H4 (cell line): ENCODE data around the gene KIF24. TPM values are rescaled to one million over a fixed set of nuclear protein-coding genes. Genes with fewer than 3 reads are reported as not detected.
A peak's percentile ranks its signal among the peaks of the same experiment; 100 is the strongest.
"Not testable (repeated sequence)": the region's sequence is repeated elsewhere in the genome, so short reads cannot be mapped to it uniquely, and the experiment has no call there.

ENCODE experiments used
- DNase-seq: peaks from one replicate; pipeline ENCODE4 v3.0.0-alpha.2; 2015; ENCODE audit warnings: low spot score
- total RNA-seq: library from RNA; depleted of rRNA; stranded (reverse); fragments of >200 nt; shearing (Covaris generic); gene quantifications from 2 replicates; pipeline ENCODE4 v1.2.3, GENCODE V29; 2014; rRNA removed

Gene KIF24, protein sequence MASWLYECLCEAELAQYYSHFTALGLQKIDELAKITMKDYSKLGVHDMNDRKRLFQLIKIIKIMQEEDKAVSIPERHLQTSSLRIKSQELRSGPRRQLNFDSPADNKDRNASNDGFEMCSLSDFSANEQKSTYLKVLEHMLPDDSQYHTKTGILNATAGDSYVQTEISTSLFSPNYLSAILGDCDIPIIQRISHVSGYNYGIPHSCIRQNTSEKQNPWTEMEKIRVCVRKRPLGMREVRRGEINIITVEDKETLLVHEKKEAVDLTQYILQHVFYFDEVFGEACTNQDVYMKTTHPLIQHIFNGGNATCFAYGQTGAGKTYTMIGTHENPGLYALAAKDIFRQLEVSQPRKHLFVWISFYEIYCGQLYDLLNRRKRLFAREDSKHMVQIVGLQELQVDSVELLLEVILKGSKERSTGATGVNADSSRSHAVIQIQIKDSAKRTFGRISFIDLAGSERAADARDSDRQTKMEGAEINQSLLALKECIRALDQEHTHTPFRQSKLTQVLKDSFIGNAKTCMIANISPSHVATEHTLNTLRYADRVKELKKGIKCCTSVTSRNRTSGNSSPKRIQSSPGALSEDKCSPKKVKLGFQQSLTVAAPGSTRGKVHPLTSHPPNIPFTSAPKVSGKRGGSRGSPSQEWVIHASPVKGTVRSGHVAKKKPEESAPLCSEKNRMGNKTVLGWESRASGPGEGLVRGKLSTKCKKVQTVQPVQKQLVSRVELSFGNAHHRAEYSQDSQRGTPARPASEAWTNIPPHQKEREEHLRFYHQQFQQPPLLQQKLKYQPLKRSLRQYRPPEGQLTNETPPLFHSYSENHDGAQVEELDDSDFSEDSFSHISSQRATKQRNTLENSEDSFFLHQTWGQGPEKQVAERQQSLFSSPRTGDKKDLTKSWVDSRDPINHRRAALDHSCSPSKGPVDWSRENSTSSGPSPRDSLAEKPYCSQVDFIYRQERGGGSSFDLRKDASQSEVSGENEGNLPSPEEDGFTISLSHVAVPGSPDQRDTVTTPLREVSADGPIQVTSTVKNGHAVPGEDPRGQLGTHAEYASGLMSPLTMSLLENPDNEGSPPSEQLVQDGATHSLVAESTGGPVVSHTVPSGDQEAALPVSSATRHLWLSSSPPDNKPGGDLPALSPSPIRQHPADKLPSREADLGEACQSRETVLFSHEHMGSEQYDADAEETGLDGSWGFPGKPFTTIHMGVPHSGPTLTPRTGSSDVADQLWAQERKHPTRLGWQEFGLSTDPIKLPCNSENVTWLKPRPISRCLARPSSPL (N-terminal part only)
- 5.5 and 5.9 TPM in 2 replicates for total RNA-seq

DNA sequence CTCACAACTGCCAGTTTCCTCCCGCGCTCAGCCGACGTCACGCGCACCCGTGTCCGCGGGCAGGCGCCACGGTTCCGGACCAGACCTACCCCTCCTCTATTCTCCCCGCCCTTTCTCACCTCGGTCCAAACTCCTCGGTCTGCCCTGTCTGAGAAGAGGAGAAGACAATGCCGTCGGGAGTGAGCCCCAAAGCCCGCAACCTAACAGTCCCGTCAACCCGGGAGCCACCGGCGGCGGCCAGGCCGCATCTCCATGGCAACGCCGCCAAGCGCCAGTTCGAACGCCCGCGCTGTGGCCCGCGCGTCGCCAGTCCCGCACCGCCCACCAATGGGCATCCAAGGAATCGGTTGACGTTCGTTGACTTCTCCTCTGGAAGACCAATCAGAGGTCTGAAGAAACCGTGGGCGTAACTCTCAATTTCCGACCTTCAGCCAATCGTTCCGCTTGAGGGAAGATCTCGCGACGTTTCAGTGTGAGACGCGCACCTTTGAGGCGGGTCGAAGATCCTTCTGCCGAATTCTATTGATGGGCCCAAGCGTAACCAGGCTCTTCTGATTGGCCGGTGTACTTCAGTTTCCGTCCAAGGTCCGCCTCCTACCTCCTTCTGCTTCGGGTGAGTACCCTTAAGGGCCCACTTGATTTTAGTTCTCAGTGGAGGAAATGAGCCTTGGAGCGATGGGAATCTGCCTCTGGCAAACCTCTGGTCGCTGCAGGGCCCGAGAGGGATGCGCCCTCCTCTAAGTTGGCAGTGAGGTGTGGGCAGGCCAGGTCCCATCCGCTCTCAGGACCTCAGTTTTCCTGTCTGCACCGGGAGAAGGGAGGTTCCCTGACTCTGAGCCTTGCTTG is at the start of gene KIF24, which contains the start of gene NUDT2:
TSS of gene KIF24 (minus strand) at position 282 of the 846 bp plus-strand sequence. CDS start 17,922 bp downstream, outside the sequence.
TSS of gene NUDT2 (plus strand) at position 583 of the 846 bp plus-strand sequence. CDS start 9,471 bp downstream, outside the sequence.
- DNase-seq = peak; percentile 100

DNA sequence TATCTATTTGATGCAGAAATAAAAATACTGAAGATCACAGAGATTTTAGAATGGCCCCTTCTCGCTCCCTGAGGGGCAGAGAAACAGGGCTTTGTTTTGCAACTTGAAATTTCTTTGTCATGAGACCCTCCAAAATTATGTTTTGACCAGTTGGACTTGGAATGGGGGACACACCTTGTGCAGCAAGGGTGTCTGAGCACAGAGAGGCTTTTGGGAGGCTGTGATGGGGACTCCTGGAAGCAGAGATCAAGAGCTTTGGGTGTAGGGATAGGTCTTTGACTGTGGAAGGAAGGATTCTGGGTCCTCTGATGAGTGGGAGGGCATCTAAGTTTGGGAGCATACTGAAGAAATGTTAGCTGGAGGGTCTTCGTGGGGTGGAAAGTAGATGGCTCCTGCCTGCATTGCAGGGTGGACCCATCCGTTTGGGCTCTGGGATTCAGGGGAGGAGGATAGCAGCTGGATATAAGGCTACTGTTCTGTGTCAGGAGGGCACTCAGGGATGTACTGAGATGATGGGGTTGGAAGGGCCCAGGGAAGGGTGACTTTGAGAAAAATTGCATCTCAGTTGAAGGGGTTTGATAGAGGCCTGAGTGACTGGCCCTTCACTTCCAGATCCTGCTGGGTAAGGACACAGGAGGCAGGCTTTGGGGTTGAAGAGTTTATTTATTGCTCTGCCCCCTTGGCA is 49.5 kb upstream of the KIF24 start:
- peak; percentile 7 for DNase-seq

DNA sequence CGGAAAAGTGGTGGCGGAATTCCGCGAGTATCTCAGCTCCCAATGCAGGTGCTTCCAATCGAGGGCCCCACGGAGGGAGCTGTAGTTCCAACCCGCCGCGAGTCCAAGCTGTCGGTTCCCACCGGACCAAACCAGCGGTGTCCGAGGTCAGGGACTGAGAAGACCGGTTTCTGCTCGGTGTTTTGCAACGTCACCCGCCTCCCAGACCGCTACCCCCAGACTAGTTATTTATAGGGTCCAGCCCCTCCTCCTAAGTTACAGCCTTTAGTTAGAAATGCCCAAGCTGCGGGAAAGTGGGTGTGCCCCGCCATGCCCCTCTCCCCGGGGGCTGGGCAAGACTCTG is 48.3 kb upstream of the KIF24 start:
- no peak for DNase-seq

DNA sequence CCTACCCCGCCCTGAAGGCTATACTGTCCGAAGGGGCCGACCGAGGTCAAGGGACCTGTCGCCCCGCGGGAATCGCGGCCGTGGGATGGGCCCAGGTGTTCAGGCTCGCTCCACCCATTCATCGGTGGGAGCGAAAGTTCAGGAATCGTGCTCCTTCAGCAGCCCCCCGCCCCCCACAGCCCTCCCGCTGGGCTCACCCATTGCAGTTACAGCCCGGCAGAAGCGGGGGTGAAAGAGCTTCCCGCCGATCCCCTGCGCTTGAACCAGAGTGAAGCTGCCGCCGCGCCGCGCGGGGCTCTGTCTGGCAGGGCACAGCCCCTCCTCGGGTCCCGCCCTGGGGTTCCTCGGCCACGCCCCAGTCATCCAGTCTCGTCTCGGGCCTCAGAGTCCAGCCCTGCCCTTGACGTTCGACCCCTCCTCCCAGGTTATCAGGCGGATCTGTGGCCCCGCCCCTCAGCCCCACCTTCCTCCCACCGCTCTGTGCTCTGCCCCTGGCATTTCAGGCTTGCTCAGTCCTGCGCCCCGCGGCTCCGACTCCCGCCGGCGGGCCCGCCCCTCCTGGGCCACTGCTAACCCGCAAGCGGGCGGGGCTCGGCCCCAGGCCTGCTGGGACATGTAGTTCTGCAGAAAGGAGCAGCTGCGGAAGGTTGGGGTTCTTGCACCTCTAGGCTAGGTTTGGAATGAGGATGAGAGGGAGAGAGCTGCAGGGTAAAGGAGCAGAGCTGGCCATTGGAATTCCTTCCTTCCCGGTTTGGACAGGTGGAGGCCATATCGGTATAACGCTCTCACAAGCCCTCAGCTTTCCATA is 47.7 kb upstream of the KIF24 start, which contains the start of gene MYORG:
TSS of gene MYORG (minus strand) at position 303 of the 808 bp plus-strand sequence. CDS start 3,955 bp downstream, outside the sequence.
- DNase-seq = peak; percentile 97

DNA sequence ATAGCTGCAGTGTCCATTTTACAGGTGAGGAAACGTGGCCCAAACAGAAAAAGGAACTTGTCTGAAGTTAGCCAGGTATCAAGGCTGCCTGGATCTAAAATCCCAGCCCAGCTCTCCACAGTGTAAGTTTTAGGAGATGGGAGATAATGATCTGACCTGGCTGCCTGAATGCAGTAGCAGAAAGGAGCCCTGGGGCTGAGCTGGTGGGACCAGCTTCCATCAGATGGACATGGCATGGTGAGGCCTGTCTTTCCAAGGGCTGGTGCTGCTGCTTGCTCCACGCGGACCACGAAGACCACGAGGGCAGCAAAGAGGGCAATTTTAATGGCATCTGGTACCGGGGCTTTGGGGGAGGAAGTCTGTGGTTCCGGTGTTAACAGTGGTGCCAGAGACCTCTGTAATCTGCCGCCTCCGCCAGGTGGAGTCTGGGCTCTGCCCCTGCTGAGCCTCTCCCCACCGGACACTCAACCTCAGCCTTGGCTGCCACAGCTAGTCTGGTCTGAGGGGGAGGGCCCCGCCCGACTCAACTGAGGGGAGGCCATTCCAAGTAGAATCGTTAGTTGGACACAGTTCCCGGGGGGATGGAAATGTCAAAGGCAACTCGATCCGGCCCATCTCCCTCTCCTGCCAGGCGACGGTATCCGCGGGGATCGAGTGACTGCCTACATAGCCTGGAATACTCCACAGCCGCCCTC is 47.0 kb upstream of the KIF24 start:
- peak; percentile 57 for DNase-seq

DNA sequence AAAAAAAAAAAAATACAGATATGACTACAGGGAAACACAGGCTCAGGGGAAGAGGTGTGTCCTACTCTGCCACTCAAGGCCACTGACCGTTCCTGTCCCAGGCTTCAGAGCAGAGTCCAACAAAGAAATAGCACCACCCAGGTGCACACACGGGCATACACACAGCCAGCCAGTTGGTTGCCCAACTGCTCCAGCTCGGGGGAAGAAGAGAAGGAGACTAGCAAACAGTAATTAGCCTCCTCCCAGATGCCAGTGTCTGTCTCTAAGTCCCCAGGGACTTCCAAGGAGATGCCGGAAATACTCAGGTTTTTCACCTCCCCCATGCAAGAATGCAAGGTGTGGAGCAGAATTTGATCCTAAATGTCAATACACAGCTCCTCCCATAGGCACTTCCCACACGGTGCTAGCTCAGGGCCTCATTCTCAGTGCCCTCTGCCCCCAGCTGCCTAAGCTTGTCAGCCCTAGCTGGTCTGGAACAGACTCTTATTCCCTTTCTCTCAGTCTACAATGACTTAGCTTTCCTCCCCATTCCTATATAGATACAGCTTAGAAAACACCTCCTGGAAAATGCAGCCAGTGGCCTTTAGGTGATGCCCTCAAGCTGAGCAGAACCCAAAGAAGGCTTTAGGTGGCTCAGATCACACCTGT is 46.0 kb upstream of the KIF24 start:
- peak; percentile 9 for DNase-seq

DNA sequence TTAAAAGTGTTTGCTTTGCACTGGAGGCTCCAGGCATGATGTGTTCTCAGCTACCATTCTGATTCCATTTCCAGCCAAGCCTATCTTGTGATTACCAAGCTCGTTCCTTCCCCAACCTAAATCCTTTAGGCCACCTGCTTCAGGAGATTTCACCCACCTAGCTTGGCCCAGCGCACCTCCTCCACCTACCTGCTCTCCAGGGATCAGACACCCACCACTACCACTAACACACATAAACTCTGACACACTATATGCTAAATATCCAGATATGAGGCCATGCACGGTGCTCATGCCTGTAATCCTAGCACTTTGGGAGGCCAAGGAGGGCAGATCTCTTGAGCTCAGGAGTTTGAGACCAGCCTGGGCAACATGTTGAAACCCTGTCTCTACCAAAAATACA is 45.3 kb upstream of the KIF24 start:
- DNase-seq = no peak

DNA sequence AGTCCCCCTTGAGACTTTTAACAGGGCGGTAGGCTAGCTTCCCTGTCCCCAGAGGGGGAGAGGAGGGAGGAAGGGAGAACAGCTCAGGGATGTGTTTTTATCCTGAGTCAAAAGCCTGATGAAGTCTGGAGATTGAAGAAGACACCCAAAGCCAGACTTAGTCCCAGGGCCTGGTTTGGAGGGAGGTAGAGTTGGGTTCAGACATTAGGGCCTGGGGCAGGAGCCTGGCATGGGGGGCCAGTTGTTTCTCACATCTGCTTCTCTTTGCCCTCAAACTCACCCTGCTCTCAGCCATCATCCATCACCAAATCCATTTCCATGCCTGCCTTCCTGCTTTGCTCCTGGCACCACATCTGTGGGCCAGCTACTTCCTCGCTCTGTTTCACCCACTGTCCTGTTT is 44.7 kb upstream of the KIF24 start:
- no peak for DNase-seq

DNA sequence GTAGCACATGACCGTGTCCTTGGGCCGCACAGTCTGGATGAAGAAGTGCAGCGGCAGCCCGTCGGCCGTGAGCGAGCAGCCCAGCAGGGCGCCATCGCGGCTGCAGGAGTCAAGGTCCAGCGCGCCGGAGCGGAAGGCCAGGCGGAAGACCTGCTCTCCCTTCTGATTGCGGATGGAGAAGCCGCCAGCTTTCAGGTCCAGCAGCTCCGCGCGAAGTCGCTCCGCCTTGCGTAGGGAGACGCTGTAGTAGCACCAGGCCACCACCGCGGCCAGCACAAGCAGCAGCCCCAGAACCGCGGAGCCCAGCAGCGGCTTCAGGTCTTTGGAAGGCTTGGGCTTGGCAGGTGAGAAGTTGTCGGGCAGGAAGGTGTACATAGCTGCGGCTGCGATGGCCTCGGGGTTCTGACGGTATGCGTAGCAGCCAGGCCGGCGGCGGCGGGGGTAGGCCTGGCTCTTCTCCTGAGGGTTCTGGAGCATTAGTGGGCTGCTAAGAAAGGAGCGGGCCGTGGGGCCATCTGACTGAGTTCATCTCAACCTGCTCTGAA is 43.5 kb upstream of the KIF24 start:
- no peak for DNase-seq

DNA sequence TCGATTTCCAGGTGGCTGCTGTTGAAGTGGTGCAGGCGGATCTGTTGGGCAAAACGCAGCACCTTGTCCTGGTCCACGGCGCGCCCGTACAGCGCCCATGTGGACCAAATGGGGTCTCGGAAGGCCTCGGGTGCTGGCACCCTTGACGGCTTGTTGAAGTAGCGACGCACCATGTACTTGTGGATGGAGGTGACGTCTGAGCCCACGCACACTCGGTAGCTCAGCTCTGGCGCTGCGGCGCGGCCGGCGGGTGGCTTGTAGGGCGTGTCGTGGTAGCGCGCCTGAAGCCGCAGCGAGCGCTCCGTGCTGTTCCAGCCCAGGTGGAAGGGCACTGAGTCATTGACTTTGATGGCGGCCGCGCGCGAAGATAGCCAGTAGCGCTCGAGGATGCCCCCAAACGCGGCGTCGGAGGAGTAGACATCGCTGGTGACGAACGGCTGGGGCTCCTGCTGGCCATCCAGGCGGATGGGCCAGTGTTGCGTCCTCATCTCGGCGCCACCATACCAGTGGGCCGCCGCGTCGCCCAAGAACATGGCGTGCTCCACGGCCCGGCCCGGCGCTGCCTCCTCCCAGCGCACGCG is 42.9 kb upstream of the KIF24 start:
- no peak for DNase-seq

DNA sequence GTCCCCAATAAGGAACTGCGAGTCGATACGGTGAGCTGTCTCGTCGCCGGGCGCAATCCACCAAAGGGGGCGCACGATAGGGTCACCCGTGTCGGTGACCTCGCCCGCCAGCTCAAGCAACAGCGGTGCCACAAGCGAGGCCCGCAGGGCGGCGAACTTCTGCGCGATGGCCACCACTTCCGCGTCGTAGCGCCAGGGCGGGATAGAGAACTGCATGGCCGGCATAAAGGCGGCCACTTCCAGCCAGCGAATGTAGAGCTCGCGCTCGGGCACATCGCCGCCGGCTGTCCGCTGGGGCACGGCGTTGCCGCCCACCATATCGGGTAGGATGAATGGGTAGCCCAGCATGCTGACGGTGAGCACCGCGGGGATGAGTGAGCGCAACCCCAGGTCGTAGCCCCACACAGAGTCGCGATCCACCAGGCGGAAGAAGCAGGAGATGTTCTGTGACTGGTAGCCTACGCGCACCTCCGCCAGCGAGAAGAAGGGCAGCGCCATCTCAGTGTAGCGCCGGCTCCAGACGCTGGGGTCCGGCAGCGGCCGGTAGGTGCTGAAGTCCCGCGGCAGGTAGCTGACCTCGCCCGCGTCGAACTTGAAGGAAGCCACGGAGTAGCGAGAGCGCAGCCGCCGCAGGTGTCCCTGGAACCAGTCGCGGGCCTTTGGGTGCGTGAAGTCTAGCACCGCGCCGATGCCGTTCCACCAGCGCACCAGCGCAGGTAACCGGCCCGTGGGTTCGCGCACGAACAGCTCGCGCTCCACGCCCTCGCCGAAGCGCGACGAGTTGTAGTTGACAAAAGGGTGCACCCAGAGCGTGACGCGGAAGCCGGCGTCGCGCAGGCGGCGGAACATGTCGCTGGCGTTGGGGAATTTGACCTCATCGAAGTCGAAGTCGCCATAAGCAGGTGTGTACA is 42.2 kb upstream of the KIF24 start:
- no peak for DNase-seq

DNA sequence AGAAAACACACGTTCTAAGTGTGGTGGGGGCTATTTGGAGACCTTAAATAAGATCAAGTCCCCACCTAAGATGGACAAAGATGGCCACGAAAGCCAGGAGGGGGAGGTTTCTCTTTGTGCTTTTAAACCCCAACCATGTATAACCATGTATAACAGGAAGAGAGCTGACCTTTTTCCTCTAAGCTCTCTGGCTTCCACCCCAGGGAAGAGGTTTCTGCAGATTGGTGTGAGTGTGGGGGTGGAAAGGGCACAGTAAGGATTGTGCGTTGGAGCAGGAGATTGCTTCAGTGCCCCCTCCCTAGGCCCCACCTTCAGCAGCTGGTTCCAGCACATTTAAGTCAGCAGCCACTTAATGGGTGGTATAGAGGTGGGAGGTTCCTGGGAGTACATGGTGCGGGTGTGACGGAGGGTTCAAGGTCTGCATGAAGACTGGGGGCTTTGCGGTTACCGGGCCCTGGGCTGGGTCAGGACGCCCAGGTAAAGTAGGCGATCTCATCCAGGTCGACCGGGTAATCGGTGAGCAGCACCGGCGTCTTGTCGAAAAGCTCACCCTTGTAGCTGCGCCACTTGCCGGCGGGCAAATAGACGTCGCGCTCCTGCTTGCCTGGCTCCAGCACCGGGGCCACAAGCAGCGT is 41.4 kb upstream of the KIF24 start:
- DNase-seq = no peak

DNA sequence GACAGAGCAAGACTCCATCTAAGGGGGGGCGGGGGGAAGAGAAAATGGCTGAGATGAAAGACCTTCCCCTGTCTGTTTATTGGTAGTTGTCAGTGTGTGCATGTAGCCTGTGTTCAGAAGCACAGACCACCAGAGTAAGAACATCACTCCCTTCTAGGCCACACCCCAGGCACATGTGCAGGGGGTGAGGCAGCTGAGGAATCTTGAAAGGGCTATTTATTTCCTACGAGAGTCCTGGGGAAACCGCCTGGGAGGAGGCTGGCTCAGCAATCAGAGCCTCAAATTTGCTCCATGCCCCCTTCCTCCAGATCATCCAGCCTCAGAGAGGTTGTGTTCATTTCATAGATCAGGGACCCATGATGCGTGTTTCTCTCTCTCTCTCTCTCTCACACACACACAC is 40.6 kb upstream of the KIF24 start:
- no peak for DNase-seq

DNA sequence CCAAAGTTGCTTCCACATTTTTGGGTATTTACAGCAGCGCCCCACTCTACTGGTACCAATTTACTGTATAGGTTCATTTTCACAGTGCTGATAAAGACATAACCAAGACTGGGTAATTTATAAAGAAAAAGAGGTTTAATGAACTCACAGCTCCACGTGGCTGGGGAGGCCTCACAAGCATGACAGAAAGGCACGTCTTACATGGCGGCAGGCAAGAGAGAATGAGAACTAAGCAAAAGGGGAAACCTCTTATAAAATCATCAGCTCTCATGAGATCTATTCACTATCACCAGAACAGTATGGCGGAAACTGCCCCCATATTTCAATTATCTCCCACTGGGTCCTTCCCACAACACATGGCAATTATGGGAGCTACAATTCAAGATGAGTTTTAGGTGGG is 39.7 kb upstream of the KIF24 start:
- DNase-seq = not testable (repeated sequence)

DNA sequence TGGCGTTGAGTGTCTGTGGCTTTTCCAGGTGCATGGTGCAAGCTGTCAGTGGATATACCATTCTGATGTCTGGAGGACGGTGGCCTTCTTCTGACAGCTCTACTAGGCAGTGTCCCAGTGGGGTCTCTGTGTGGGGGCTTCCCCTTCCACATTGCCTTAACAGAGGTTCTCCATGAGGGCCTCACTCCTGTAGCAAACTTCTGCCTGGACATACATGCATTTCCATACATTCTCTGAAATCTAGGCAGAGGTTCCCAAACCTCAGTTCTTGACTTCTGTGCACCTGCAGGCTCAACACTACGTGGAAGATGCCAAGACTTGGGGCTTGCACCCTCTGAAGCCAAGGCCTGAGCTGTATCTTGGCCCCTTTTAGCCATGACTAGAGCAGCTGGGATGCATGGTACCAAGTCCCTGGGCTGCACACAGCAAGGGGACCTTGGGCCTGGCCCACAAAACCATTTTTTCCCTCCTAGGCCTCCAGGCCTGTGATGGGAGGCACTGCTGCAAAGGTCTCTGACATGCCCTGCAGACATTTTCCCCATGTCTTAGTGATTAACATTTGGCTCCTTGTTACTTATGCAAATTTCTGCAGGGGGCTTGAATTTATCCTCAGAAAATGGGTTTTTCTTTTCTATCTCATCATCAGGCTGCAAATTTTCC is 38.8 kb upstream of the KIF24 start:
- DNase-seq = not testable (repeated sequence)
